Measurements from ENCODE around the gene RBBP5.

The RBBP5 gene

DNA sequence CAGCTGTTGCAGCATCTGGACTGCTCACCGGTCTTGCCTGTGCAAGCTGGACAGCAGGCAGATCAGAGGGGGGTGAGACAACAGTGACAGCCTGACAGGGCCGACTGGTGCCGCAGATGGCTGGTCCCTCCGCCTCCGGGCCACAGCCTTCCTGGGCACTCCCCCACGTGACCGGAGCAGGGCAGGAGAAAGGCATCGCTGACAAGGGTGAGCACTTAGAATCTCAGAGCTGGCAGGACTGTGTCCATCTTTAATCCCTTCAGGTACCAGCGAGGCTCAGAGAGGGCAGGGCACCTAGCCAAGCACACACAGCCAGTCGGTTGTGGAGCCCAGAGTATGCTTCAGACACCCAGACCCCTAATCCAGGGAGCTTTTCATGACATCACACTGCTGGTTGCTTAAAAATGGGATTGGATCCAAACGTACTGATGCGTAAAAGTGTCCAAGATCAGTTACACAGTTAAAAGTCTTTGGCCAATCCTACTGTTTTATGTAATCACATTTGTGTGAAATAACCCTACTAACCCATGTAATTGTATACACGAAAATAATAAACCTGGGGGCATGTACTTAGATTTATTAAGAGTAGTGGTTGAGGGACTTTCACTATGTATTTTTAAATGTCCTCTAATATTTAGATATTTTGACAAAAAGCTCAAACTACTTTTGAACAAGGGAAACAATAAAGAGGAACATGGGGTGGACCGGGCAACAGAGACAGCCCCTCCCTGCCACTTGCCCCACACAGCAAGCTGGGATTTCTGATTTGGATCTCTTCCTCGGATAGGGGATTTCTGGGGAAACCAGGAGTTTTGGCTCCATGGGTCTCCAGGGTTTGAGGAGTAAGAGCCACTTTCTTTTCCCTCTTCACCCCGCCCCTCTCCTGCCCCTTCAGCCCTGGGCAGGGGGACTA is 79.5 kb downstream of the RBBP5 start:
- peak in 9 of 10 donors; percentile 43 to 96 (median 67) for DNase-seq
- intact Hi-C loops (cut with DNase I) = loop anchor here (10.0 kb wide), 1 partner anchor 213 kb away; no protein-coding TSS in a partner anchor

DNA sequence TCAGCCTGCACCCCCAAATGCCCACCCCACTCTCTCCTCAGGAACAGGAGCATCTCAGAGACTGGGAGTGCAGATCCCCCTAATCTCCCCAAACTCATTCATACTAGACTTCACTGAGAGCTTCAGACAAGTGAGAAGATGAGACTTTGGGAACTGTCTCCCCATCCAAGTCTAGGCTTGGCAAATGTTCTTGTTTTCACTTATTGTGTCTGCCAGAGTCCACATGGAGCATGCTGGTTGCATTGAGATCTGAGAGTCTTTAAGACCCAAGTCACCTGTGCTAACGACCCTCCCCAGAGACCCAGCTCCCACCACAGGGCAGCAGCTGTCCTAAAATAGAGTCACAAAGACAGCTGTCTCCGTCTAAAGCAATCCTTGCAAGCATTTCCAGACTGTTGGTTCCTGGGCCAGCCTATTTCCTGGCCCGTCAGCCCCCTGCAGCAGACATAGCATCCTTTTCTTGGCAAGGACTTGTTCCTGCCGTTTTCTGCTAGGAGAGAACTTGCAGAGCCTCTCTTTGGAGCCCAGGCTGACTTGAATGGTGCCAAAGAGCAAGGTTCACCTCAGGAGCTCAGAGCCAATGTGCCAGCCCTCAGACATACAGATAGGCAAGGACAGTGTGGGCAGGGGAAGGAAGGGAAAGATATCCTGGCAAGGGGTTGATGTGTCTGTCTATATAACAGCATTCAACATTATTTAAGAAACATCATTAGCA is 80.6 kb downstream of the RBBP5 start:
- peak in 1 of 10 donors; percentile 39 for DNase-seq
- intact Hi-C loops (cut with DNase I) = loop anchor here (10.0 kb wide), 1 partner anchor 214 kb away; no protein-coding TSS in a partner anchor

DNA sequence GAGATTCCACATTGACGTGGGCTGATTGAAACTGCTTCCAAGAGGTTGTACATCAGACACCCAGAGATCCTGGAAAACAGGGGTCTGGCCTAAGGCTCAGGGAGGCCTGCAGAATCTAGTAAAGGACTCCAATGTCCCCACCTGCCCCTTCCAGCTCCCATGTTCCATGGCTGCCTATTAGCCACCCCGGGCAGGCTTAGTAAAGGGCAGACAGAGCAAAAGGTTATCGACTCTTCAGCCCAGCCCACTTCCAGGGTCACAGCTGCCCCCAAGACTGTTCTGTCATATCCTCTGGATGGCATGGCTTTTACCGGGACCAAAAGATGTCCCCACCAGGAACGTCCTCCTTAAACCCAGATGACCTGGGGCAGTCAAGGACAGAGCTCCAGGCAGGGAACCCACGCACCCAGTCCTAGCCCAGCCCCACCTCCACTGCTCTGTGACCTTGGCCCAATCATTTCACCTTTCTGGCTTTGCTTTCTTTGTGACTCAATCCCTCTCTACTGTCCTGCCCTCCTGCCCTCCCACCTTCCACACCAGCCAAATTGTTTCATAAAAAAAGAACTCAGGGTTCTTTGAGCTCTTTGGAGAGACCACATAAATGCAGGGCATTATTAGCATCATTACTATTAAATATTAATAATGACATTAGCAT is 83.5 kb downstream of the RBBP5 start:
- intact Hi-C loops (cut with DNase I) = no loop called here

DNA sequence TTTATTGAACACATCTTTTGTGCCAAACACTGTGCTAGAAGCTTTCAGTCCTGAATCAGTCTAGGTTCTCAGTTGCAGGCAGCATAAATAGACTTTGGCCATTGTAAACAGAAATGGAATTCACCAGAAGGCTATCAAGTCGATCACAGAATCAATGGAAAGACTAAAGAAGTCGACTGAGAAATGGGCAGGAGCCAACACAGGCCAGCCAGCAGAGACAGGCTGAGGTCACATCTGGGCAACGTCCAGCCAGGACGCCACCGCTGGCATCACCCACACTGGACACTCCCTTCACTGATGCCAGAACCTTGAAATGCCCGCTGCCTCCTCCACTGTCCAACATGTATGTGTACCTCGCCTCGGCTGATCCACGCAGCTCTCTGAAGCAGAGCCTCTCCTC is 84.2 kb downstream of the RBBP5 start:
- intact Hi-C loops (cut with DNase I) = no loop called here
- DNase-seq = peak in 3 of 10 donors; percentile 59 to 90 (median 71)

More for the DNA sequence above, 83.5 kb downstream of the RBBP5 start:
- peak in 1 of 10 donors; percentile 39 for DNase-seq
